ENCODE results near the gene L3HYPDH.

L3HYPDH gene

DNA sequence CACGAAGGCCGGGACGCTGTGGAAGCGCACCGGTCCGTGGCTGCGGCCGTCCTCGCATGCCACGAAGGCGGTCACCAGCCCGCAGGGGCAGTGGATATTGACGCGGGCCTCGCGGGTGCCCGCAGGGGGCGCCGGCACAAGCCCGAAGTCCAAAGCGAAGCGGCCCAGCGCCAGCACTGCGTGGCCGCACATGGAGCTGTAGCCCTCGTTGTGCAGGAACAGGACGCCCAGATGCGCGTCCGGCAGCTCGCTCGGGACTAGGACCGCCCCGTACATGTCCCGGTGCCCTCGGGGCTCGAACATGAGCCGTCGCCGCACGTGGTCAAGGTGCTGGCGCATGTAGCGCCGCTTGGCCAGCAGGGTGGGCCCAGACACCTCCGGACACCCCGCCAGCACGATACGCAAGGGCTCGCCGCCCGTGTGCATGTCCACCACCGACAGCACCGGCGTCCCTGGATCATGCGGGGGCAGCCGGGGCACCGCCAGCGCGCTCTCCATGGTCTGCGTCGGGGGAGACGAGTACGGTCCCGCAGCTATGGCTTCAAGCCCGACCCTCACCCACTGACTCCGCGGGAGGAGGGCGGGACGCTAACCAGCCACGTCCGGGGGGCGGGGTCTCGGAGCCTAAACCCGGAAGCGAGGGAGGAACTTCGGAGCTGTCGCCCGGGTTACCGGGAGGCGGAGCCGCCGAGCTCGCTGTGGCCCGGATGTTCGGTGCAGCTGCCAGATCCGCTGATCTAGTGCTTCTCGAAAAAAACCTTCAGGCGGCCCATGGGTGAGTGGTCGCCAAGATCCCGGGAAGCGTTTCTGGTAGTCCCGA, at the start of gene L3HYPDH, which contains the start of gene JKAMP:
Gene L3HYPDH, minus strand, starts transcription at position 590 of the 820 bp plus-strand sequence. Its CDS starts 92 bp downstream, at position 498.
Gene JKAMP, plus strand, starts transcription at position 699 of the 820 bp plus-strand sequence. Its CDS starts 73 bp downstream, at position 772.
- peak; percentile 96 for DNase-seq (ENCODE audit: low read depth)
- TF ChIP-seq, protein P1, sequence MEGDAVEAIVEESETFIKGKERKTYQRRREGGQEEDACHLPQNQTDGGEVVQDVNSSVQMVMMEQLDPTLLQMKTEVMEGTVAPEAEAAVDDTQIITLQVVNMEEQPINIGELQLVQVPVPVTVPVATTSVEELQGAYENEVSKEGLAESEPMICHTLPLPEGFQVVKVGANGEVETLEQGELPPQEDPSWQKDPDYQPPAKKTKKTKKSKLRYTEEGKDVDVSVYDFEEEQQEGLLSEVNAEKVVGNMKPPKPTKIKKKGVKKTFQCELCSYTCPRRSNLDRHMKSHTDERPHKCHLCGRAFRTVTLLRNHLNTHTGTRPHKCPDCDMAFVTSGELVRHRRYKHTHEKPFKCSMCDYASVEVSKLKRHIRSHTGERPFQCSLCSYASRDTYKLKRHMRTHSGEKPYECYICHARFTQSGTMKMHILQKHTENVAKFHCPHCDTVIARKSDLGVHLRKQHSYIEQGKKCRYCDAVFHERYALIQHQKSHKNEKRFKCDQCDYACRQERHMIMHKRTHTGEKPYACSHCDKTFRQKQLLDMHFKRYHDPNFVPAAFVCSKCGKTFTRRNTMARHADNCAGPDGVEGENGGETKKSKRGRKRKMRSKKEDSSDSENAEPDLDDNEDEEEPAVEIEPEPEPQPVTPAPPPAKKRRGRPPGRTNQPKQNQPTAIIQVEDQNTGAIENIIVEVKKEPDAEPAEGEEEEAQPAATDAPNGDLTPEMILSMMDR (IDR thresholded peaks at IDR 0.05; ENCODE audit: insufficient read depth, low read depth, low read length, missing control alignments): peak; percentile 17
- H3K4me3 ChIP-seq (ENCODE audit: low read length): peak within 1 kb of the TSS; percentile 64

DNA sequence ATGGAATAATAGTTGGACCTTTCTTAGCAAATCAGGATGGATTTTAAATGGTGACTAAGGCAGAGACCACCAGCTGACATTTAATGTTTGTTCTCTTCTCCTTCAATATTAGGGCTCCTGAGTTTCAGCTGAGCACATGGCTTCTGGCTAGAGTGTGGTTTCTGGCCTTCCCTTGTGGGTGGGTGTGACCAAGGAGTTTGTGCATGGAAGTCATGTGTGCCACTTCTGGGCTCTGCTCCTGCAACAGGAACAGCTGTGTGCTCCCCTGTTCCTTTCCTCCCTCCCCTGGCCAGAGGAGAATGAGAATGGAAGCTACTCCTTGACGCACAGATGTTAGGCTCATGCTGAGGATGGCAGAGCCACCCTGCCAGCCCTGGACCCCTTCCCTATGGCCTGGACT, 48.2 kb upstream of the L3HYPDH start:
- TF ChIP-seq, protein P1 (IDR thresholded peaks at IDR 0.05; ENCODE audit: insufficient read depth, low read depth, low read length, missing control alignments): no peak
- DNase-seq (ENCODE audit: low read depth): no peak
- H3K4me3 ChIP-seq (ENCODE audit: low read length): no peak overlapping the region

DNA sequence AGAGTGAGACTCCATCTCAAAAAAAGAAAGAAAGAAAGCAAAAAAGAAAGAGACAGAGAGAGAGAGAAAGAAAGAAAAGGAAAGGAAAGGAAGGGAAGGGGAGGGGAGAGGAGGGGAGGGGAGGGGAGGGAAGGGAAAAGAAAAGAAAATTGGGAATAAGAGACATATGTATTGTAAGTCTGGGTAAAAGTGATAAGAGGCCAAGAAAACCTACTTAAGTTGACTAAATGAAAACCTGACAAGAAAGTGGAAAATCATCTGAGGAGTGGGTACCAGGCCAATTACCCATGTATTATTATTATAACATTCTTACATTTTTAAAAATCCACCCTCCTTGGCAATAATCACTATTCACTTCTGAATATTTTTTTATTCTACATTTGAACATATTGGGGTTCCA, 46.1 kb upstream of the L3HYPDH start:
- H3K4me3 ChIP-seq (ENCODE audit: low read length): no peak overlapping the region
- DNase-seq (ENCODE audit: low read depth): no peak
- TF ChIP-seq, protein P1 (IDR thresholded peaks at IDR 0.05; ENCODE audit: insufficient read depth, low read depth, low read length, missing control alignments): no peak

DNA sequence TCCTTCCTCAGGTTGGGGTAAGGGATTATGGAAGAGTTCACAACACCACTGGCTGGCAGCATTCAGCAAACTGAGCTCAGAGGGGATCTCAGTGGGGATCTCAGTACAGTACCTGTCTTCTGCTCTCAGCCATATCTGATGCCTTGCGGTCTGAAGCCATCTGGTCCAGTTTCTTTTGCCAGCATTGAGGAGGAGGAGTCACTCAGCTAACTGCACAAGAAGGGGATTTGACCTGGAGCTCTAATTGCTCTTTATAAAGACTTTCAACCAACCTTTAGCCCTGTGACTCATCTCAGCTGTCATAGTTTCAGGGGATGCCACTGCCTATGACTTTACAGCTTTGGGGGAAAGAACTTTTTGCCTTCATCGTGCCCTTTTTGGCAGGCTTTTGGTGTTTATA, 45.0 kb upstream of the L3HYPDH start:
- TF ChIP-seq, protein P1 (IDR thresholded peaks at IDR 0.05; ENCODE audit: insufficient read depth, low read depth, low read length, missing control alignments): no peak
- H3K4me3 ChIP-seq (ENCODE audit: low read length): no peak overlapping the region
- no peak for DNase-seq (ENCODE audit: low read depth)

DNA sequence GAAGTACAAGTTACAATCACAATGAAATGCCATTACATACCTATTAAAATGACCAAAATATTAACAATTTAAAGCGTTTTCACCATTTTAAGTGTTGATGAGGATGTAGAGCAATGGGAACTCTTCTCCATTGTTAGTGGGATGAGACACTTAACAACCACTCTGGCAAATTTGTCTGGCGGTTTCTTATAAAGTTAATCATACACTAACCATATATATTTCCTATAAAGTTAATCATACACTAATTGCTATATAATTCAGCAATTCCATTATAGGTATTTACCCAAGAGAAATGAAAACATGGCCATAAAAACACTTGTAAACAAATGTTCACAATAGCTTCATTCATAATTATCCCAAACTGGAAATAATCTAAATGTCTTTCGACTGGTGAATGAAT, 36.0 kb upstream of the L3HYPDH start:
- no peak for DNase-seq (ENCODE audit: low read depth)
- TF ChIP-seq, protein P1 (IDR thresholded peaks at IDR 0.05; ENCODE audit: insufficient read depth, low read depth, low read length, missing control alignments): no peak
- no peak overlapping the region for H3K4me3 ChIP-seq (ENCODE audit: low read length)

DNA sequence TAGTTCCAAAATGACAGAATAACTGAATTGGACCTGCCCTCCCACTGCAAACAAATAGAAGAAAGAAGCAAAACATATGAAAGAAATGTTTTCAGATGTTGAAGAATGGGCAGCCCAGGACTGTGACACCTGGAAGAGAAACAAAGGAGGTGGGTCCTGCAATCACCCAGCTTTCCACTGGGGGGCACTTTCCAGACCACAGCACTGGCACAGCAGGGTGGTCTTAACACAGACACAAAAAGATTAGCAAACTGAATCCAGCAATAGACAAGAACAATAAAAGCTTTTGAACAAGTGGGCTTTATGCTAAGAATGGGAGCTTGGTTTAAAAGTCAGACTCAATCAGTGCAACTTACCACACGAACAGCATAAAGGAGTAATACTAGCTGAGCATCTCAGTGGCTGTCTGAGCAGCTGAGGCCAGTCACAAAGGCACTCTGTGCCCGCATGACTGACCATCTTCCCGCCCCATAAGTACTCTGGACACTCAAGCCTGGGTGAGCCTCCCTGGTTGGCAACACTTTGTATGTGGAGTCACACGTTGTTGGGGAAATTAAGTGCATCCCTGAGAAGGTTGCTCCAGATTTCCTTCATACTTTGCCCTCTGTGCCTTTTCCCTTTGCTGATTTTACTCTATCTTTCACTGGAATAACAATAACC, 27.8 kb upstream of the L3HYPDH start:
- DNase-seq (ENCODE audit: low read depth): no peak

More for the DNA sequence above, 27.8 kb upstream of the L3HYPDH start:
- TF ChIP-seq, protein P1 (IDR thresholded peaks at IDR 0.05; ENCODE audit: insufficient read depth, low read depth, low read length, missing control alignments): peak; percentile 30
- no peak overlapping the region for H3K4me3 ChIP-seq (ENCODE audit: low read length)
